HepG2 (cell line): ENCODE measurements around the gene CHAF1A. TPM values are rescaled to one million over a fixed set of nuclear protein-coding genes. Genes with fewer than 3 reads are reported as not detected.

ENCODE experiments used
- CBX2 ChIP-seq, 2 experiments: fragments of 200-600 bp in 1 of 2; sonication (generic); formaldehyde crosslinking in 1 of 2; IDR thresholded peaks; 2 replicates each; pipeline versions ENCODE4 v1.7.0 to v1.8.1; 2018 to 2022; ENCODE audit warnings: low read depth in 2 of 2, low read length in 1 of 2, mild to moderate bottlenecking in 1 of 2, missing genetic modification reagents in 1 of 2
- ELF4 ChIP-seq: sonication (generic); formaldehyde crosslinking; IDR thresholded peaks from 2 replicates; pipeline ENCODE4 v1.5.0; 2020; ENCODE audit warnings: missing genetic modification reagents, mild to moderate bottlenecking, moderate library complexity, borderline replicate concordance
- EZH2 ChIP-seq: conservative IDR thresholded peaks from 2 replicates; pipeline ENCODE4 v1.6.1; 2012; ENCODE audit warnings: mild to moderate bottlenecking, low read depth, low read length, moderate library complexity
- HDAC2 ChIP-seq: sonication (generic); formaldehyde crosslinking; IDR thresholded peaks from 2 replicates; pipeline ENCODE4 v1.4.0; 2020; ENCODE audit warnings: missing genetic modification reagents
- HOXA7 ChIP-seq: sonication (generic); formaldehyde crosslinking; IDR thresholded peaks from 2 replicates; pipeline ENCODE4 v1.8.1; 2022; ENCODE audit warnings: mild to moderate bottlenecking, missing genetic modification reagents, moderate library complexity
- KLF13 ChIP-seq: sonication (generic); formaldehyde crosslinking; IDR thresholded peaks from 2 replicates; pipeline ENCODE4 v1.4.0; 2020; ENCODE audit warnings: mild to moderate bottlenecking, missing genetic modification reagents
- KLF15 ChIP-seq: sonication (generic); formaldehyde crosslinking; IDR thresholded peaks from 2 replicates; pipeline ENCODE4 v1.8.1; 2023; ENCODE audit warnings: borderline replicate concordance, mild to moderate bottlenecking, inconsistent platforms, missing genetic modification reagents, mixed read lengths
- MNT ChIP-seq: fragments of 450-650 bp; IDR thresholded peaks from 2 replicates; pipeline ENCODE4 v1.6.1; 2016
- NFRKB ChIP-seq: fragments of 450-650 bp; IDR thresholded peaks from 2 replicates; pipeline ENCODE4 v1.6.1; 2017
- RAD21 ChIP-seq: fragments of 450-650 bp; formaldehyde crosslinking; IDR thresholded peaks from 2 replicates; pipeline ENCODE4 v1.5.0; 2020; ENCODE audit warnings: mild to moderate bottlenecking
- RBM39 ChIP-seq: fragments of 200-400 bp; formaldehyde crosslinking; IDR thresholded peaks from one replicate; pipeline ENCODE4 v1.6.1; 2018; ENCODE audit warnings: antibody characterized with exemption, mild to moderate bottlenecking, low read depth, low read length; ENCODE audit not compliant: poor library complexity, severe bottlenecking
- TARDBP ChIP-seq: sonication (generic); formaldehyde crosslinking; IDR thresholded peaks from 2 replicates; pipeline ENCODE4 v1.8.0; 2022; ENCODE audit warnings: mild to moderate bottlenecking, missing genetic modification reagents
- TFDP1 ChIP-seq: IDR thresholded peaks from 2 replicates; pipeline ENCODE4 v1.6.1; 2016; ENCODE audit warnings: missing compliant biosample characterization, missing genetic modification reagents, borderline replicate concordance
- ZBTB38 ChIP-seq: sonication (generic); formaldehyde crosslinking; IDR thresholded peaks from 2 replicates; pipeline ENCODE4 v1.5.1; 2020; ENCODE audit warnings: mild to moderate bottlenecking, missing genetic modification reagents
- ZNF362 ChIP-seq: sonication (generic); formaldehyde crosslinking; IDR thresholded peaks from 2 replicates; pipeline ENCODE4 v1.4.0; 2020; ENCODE audit warnings: missing genetic modification reagents, mild to moderate bottlenecking, borderline replicate concordance
- ZNF567 ChIP-seq: sonication (generic); formaldehyde crosslinking; IDR thresholded peaks from 2 replicates; pipeline ENCODE4 v1.8.1; 2023; ENCODE audit warnings: mild to moderate bottlenecking, missing genetic modification reagents, borderline replicate concordance
- ZNF605 ChIP-seq: sonication (generic); formaldehyde crosslinking; IDR thresholded peaks from 2 replicates; pipeline ENCODE4 v1.8.0; 2022; ENCODE audit warnings: mild to moderate bottlenecking, missing genetic modification reagents
- ZNF724P ChIP-seq: sonication (generic); formaldehyde crosslinking; IDR thresholded peaks from 2 replicates; pipeline ENCODE4 v1.8.0; 2022; ENCODE audit warnings: missing genetic modification reagents, borderline replicate concordance
- ZNF761 ChIP-seq: sonication (generic); formaldehyde crosslinking; conservative IDR thresholded peaks from 2 replicates; pipeline ENCODE4 v1.4.0; 2020; ENCODE audit warnings: mild to moderate bottlenecking, missing genetic modification reagents
- ZNF792 ChIP-seq: IDR thresholded peaks from 2 replicates; pipeline ENCODE4 v1.6.1; 2016
- polyA plus RNA-seq, 8 experiments: library from polyadenylated mRNA; depleted of rRNA in 3 of 8; stranded (reverse) in 7 of 8; unstranded in 1 of 8; fragments of >200 nt; fragmentation: Illumina TruSeq in 4 of 8; extraction: Trizol in 4 of 8; gene quantifications; 2 replicates each; pipeline versions ENCODE4 v1.2.1 to v1.2.3, GENCODE V29; 2011 to 2016; ENCODE audit warnings: low read depth in 4 of 8, missing spikeins in 1 of 8, mixed read lengths in 1 of 8; ENCODE audit not compliant: insufficient read depth in 1 of 8
- total RNA-seq, 5 experiments: library from RNA; depleted of rRNA; stranded (reverse); fragments of >200 nt; fragmentation: Illumina TruSeq; extraction: Trizol; gene quantifications; 2 replicates each; pipeline ENCODE4 v1.2.3, GENCODE V29; 2016; ENCODE audit warnings: low read depth in 1 of 5
- TF ChIP-seq, protein P1 (sequence below): sonication (generic); formaldehyde crosslinking; IDR thresholded peaks from 2 replicates; pipeline ENCODE4 v1.5.0; 2020; ENCODE audit warnings: mild to moderate bottlenecking, missing genetic modification reagents
- TF ChIP-seq, protein P2 (sequence below): sonication (generic); formaldehyde crosslinking; IDR thresholded peaks from 2 replicates; pipeline ENCODE4 v1.4.0; 2020; ENCODE audit warnings: mild to moderate bottlenecking, missing genetic modification reagents

CHAF1A gene
- total and polyA plus RNA-seq, 2 of the 13 experiments (the other 11 are each of a cell fraction or from before 2014, with no cell fraction given) = 11.0 to 34.8 TPM

GRCh38 chr19:4400135-4400936 is 2.1 kb upstream of the CHAF1A start, which contains the start of gene SH3GL1 (continued):
- TF ChIP-seq, protein P1, sequence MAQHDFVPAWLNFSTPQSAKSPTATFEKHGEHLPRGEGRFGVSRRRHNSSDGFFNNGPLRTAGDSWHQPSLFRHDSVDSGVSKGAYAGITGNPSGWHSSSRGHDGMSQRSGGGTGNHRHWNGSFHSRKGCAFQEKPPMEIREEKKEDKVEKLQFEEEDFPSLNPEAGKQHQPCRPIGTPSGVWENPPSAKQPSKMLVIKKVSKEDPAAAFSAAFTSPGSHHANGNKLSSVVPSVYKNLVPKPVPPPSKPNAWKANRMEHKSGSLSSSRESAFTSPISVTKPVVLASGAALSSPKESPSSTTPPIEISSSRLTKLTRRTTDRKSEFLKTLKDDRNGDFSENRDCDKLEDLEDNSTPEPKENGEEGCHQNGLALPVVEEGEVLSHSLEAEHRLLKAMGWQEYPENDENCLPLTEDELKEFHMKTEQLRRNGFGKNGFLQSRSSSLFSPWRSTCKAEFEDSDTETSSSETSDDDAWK = no peak
- TF ChIP-seq, protein P2, sequence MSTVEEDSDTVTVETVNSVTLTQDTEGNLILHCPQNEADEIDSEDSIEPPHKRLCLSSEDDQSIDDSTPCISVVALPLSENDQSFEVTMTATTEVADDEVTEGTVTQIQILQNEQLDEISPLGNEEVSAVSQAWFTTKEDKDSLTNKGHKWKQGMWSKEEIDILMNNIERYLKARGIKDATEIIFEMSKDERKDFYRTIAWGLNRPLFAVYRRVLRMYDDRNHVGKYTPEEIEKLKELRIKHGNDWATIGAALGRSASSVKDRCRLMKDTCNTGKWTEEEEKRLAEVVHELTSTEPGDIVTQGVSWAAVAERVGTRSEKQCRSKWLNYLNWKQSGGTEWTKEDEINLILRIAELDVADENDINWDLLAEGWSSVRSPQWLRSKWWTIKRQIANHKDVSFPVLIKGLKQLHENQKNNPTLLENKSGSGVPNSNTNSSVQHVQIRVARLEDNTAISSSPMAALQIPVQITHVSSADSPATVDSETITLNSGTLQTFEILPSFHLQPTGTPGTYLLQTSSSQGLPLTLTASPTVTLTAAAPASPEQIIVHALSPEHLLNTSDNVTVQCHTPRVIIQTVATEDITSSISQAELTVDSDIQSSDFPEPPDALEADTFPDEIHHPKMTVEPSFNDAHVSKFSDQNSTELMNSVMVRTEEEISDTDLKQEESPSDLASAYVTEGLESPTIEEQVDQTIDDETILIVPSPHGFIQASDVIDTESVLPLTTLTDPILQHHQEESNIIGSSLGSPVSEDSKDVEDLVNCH (CRISPR knock-in tag) = no peak
- TF ChIP-seq ZBTB38 = peak; percentile 80; the same call in 1 of the 2 replicates
- no peak for TF ChIP-seq ZNF605 (CRISPR knock-in tag)
- TF ChIP-seq HDAC2 = peak; percentile 78; the same call in 1 of the 2 replicates
- peak; percentile 89 for TF ChIP-seq TARDBP (CRISPR knock-in tag)
- no peak for TF ChIP-seq NFRKB
- TF ChIP-seq KLF13 (CRISPR knock-in tag) = no peak
- peak; percentile 56 for TF ChIP-seq MNT
- TF ChIP-seq KLF15 (CRISPR knock-in tag) = no peak
- peak; percentile 96 for TF ChIP-seq TFDP1 (CRISPR knock-in tag)
- TF ChIP-seq ZNF362 = peak; percentile 45; the same call in 1 of the 2 replicates
- no peak for TF ChIP-seq RBM39
- TF ChIP-seq ZNF761 (CRISPR knock-in tag) = no peak; the same call in none of the 2 replicates
- TF ChIP-seq ZNF792 (CRISPR knock-in tag) = peak; percentile 56; the same call in 1 of the 2 replicates
- TF ChIP-seq ZNF724P (CRISPR knock-in tag) = 0 out of 2 replicates have a peak, but pooled peaks have one; percentile 48
- TF ChIP-seq RAD21 (CRISPR knock-in tag) = peak; percentile 85; the same call in 1 of the 2 replicates
- 0 out of 2 replicates have a peak, but pooled peaks have one; percentile 37 for TF ChIP-seq ZNF567 (CRISPR knock-in tag)
- no peak for TF ChIP-seq CBX2 (IDR thresholded peaks at IDR 0.05; ENCODE audit: low read depth, low read length)
- TF ChIP-seq CBX2 (CRISPR knock-in tag; IDR thresholded peaks at IDR 0.05; ENCODE audit: low read depth) = no peak
- TF ChIP-seq ELF4 (CRISPR knock-in tag) = no peak
- TF ChIP-seq HOXA7 (CRISPR knock-in tag) = no peak
- no peak for TF ChIP-seq EZH2
